ENCODE results near the gene LGALS9. TPM values are rescaled to one million over a fixed set of nuclear protein-coding genes. Genes with fewer than 3 reads are reported as not detected.
"Not testable (repeated sequence)": the region's sequence is repeated elsewhere in the genome, so short reads cannot be mapped to it uniquely, and the experiment has no call there.

The LGALS9 gene
- total RNA-seq, 1 experiment from 2014 or later = 1.6 TPM

DNA sequence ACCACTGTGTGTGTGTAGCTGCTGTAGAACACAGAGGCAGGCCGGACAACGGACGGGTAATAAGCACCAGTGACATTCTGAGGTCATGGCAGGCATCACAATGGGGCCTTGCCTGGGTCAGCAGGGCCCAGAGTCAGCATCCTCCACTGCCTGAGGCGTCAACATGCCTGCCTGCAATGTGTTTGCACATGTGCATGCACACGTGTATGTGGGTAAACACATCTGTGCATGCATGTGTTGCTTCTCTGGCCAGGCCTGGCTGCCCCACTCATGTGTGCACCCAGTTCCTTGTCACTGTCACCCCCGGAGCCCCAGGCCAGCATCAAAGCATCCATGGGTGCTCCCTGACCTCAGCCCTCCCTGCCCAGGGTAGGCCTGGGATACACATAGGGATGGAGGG is 43.3 kb downstream of the LGALS9 start:
- Histone ChIP-seq H3K9me3 (ENCODE audit: control insufficient read depth, insufficient read depth, low read depth, low read length) (no peaks in the 10 kb centered on the region), H3K27ac (ENCODE audit: low read length) (no peak overlapping the region), H3K27me3 (ENCODE audit: control insufficient read depth, insufficient read depth, low read length) (peaks cover 2% of the 10 kb centered on the region; the same call in 1 of the 2 replicates), H3K4me1 (ENCODE audit: control insufficient read depth, insufficient read depth, low read length) (no peaks in the 10 kb centered on the region), H3K36me3 (ENCODE audit: control insufficient read depth, insufficient read depth, low read length) (no peaks in the 10 kb centered on the region), H3K4me3 (ENCODE audit: low read depth in 2 of 2, low read length in 2 of 2) (no peak overlapping the region)
- ATAC-seq = no peak
- in situ Hi-C loops (cut with HindIII; ENCODE audit: low pct_unique_long_range_greater_than_20kb, low sequenced_read_pairs) (no loop called here), intact Hi-C loops (cut with micrococcal nuclease; ENCODE audit: unreplicated experiment) (no loop called here)
- no TSS peak for BruUV-seq (replicated peaks)
- POLR2A ChIA-PET = no interaction called here
- no peak for TF ChIP-seq SIN3A (IDR thresholded peaks at IDR 0.05; ENCODE audit: borderline replicate concordance, insufficient read depth, low read depth, low read length)
- TF ChIP-seq REST (IDR thresholded peaks at IDR 0.05; ENCODE audit: insufficient read depth in 1 of 2, low read depth in 2 of 2, low read length in 1 of 2) = no peak
- TF ChIP-seq, protein P1, sequence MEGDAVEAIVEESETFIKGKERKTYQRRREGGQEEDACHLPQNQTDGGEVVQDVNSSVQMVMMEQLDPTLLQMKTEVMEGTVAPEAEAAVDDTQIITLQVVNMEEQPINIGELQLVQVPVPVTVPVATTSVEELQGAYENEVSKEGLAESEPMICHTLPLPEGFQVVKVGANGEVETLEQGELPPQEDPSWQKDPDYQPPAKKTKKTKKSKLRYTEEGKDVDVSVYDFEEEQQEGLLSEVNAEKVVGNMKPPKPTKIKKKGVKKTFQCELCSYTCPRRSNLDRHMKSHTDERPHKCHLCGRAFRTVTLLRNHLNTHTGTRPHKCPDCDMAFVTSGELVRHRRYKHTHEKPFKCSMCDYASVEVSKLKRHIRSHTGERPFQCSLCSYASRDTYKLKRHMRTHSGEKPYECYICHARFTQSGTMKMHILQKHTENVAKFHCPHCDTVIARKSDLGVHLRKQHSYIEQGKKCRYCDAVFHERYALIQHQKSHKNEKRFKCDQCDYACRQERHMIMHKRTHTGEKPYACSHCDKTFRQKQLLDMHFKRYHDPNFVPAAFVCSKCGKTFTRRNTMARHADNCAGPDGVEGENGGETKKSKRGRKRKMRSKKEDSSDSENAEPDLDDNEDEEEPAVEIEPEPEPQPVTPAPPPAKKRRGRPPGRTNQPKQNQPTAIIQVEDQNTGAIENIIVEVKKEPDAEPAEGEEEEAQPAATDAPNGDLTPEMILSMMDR (IDR thresholded peaks at IDR 0.05) = no peak
- no peak for DNase-seq (ENCODE audit: low read depth, low spot score)
- CTCF ChIA-PET = no interaction called here

GRCh38 chr17:27677191-27677590 is 46.2 kb downstream of the LGALS9 start:
- Histone ChIP-seq H3K27ac (ENCODE audit: low read length) (no peak overlapping the region), H3K36me3 (ENCODE audit: control insufficient read depth, insufficient read depth, low read length) (no peaks in the 10 kb centered on the region), H3K4me3 (ENCODE audit: low read depth in 2 of 2, low read length in 2 of 2) (no peak overlapping the region), H3K4me1 (ENCODE audit: control insufficient read depth, insufficient read depth, low read length) (no peaks in the 10 kb centered on the region), H3K9me3 (ENCODE audit: control insufficient read depth, insufficient read depth, low read depth, low read length) (no peaks in the 10 kb centered on the region), H3K27me3 (ENCODE audit: control insufficient read depth, insufficient read depth, low read length) (peaks cover 11% of the 10 kb centered on the region)
- TF ChIP-seq REST (IDR thresholded peaks at IDR 0.05; ENCODE audit: insufficient read depth in 1 of 2, low read depth in 2 of 2, low read length in 1 of 2) (no peak), POLR2AphosphoS5 (IDR thresholded peaks at IDR 0.05; ENCODE audit: low read depth, low read length) (no peak), SIN3A (IDR thresholded peaks at IDR 0.05; ENCODE audit: borderline replicate concordance, insufficient read depth, low read depth, low read length) (no peak), TCF7L2 (IDR thresholded peaks at IDR 0.05; ENCODE audit: low read depth, low read length) (no peak)
- TF ChIP-seq, protein P1 (IDR thresholded peaks at IDR 0.05) = no peak
- POLR2A ChIA-PET = no interaction called here
- in situ Hi-C loops (cut with HindIII; ENCODE audit: low pct_unique_long_range_greater_than_20kb, low sequenced_read_pairs) = no loop called here
- CTCF ChIA-PET = interaction anchor here (0.6 kb wide), 1 partner anchor 264 kb away, joined by 6 read pairs; no protein-coding TSS in a partner anchor
- intact Hi-C loops (cut with micrococcal nuclease; ENCODE audit: unreplicated experiment) = no loop called here
- BruUV-seq (replicated peaks) = no TSS peak
- ATAC-seq = no peak
- no peak for DNase-seq (ENCODE audit: low read depth, low spot score)

- in situ Hi-C loops (cut with HindIII; ENCODE audit: low pct_unique_long_range_greater_than_20kb, low sequenced_read_pairs); POLR2A ChIA-PET; H3K4me1 ChIP-seq (ENCODE audit: control insufficient read depth, insufficient read depth, low read length); H3K4me3 ChIP-seq (ENCODE audit: low read depth in 2 of 2, low read length in 2 of 2); CTCF ChIA-PET; H3K9me3 ChIP-seq (ENCODE audit: control insufficient read depth, insufficient read depth, low read depth, low read length); H3K27ac ChIP-seq (ENCODE audit: low read length); DNase-seq (ENCODE audit: low read depth, low spot score); ATAC-seq; H3K36me3 ChIP-seq (ENCODE audit: control insufficient read depth, insufficient read depth, low read length); BruUV-seq (replicated peaks); H3K27me3 ChIP-seq (ENCODE audit: control insufficient read depth, insufficient read depth, low read length): not testable (repeated sequence)
- intact Hi-C loops (cut with micrococcal nuclease; ENCODE audit: unreplicated experiment) = loop anchor here (10.0 kb wide), 1 partner anchor 48 kb away; no protein-coding TSS in a partner anchor
Measured at GRCh38 chr17:27686322-27686721, 55.3 kb downstream of the LGALS9 start.

Measured in Panc1 (cell line).